ES-I3 (cell line): ENCODE data around the gene TAP2.

ENCODE experiments used
- H3K36me3 ChIP-seq: 2 replicates; pipeline ENCODE4 v1.6.1; 2013; ENCODE audit warnings: mild to moderate bottlenecking, low read length, control low read depth, moderate library complexity; ENCODE audit not compliant: insufficient read depth
- H3K4me1 ChIP-seq: 2 replicates; pipeline ENCODE4 v1.6.1; 2013; ENCODE audit warnings: mild to moderate bottlenecking, control low read depth, low read length; ENCODE audit not compliant: insufficient read depth
- H3K9ac ChIP-seq: 2 replicates; pipeline ENCODE4 v1.6.1; 2013; ENCODE audit warnings: low read depth, mild to moderate bottlenecking, low read length, moderate library complexity
- H3K9me3 ChIP-seq: 2 replicates; pipeline ENCODE4 v1.6.1; 2013; ENCODE audit warnings: mild to moderate bottlenecking, low read length, moderate library complexity; ENCODE audit not compliant: control insufficient read depth, insufficient read depth

The TAP2 gene

GRCh38 chr6:32803416-32803815 is 35.1 kb downstream of the TAP2 start:
- Histone ChIP-seq H3K4me1 (no peaks in the 10 kb centered on the region), H3K9me3 (no peaks in the 10 kb centered on the region; the same call in 1 of the 2 replicates), H3K9ac (no peak overlapping the region), H3K36me3 (no peaks in the 10 kb centered on the region)

GRCh38 chr6:32799740-32800139 is 38.8 kb downstream of the TAP2 start:
- H3K9me3 ChIP-seq, result no peaks in the 10 kb centered on the region; the same call in 1 of the 2 replicates
- H3K9ac ChIP-seq, result no peak overlapping the region
- no peaks in the 10 kb centered on the region for H3K36me3 ChIP-seq
- peaks cover 3% of the 10 kb centered on the region; the same call in 1 of the 2 replicates for H3K4me1 ChIP-seq

- Histone ChIP-seq H3K9ac (no peak overlapping the region), H3K36me3 (no peaks in the 10 kb centered on the region), H3K9me3 (no peaks in the 10 kb centered on the region; the same call in 1 of the 2 replicates), H3K4me1 (peaks cover 3% of the 10 kb centered on the region; the same call in 1 of the 2 replicates)
Measured at GRCh38 chr6:32799168-32799567, 39.4 kb downstream of the TAP2 start.

- Histone ChIP-seq H3K9me3 (no peaks in the 10 kb centered on the region; the same call in 1 of the 2 replicates), H3K36me3 (no peaks in the 10 kb centered on the region), H3K9ac (peak overlapping the region; percentile 48), H3K4me1 (peaks cover 3% of the 10 kb centered on the region; the same call in 1 of the 2 replicates)
Measured at GRCh38 chr6:32796848-32797776, 41.4 kb downstream of the TAP2 start.

DNA sequence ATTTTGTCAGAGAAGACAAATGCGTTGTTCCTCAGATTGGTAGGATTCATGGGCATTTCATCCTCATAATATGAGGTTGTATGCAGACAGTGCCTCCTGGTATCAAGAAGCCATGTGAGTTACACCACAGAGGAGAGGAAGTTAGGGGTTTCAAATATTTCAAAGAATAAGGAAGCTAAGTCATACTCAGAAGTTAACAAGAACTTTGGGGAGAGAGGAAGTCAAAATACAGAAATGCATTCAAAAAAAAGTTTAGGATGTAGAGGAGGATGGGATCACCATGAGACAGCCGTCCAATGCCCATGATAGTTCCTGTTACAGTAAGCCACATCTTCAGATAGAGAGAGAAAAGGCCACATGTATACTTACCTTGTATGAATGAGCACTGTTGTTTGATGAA is 44.0 kb downstream of the TAP2 start:
- Histone ChIP-seq H3K9me3 (no peaks in the 10 kb centered on the region; the same call in 1 of the 2 replicates), H3K4me1 (peaks cover 3% of the 10 kb centered on the region; the same call in 1 of the 2 replicates), H3K9ac (no peak overlapping the region), H3K36me3 (no peaks in the 10 kb centered on the region)

DNA sequence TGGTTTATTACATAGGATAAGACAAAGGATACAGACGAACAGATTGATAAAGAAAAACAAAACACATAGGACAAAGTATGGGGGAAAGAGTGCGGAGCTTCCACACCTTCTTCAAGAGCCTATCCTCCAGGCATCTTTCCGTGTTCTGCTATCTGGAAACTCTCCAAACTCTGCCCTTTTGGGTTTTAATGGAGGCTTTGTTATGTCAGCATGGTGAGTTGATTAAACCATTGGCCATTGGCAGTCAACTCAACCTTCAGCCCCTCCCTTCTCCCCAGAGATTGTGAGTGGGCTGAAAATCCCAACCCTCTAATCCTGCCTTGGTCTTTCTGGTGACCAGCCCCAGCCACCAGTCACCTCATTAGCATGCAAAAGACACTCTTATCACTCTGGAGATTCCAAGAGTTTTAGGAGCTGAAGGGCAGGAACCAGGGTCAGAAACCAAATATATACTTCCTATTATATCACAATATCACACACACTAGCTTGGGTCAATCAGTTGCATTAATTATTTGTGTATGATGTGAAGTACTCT is 45.6 kb downstream of the TAP2 start:
- Histone ChIP-seq H3K36me3 (no peaks in the 10 kb centered on the region), H3K9ac (no peak overlapping the region), H3K9me3 (no peaks in the 10 kb centered on the region), H3K4me1 (peaks cover 3% of the 10 kb centered on the region; the same call in 1 of the 2 replicates)

DNA sequence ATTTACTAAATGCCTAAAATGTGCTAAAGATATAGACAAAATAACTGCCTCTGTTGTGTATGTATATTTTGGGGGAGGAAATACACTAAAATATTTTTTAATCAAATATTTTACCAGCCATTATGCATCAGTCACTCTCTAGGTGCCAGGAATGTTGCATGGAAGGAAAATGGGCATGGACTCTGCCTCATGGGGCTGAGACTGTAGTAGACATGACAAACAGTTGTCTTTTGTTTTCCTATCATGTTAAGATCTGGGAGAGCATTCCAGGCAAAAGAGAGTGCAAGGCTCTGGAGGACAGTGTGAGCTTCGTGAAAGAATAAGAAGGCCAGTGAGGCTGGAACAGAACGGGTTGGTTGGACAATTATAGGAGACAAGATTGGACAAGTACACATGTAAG is 48.2 kb downstream of the TAP2 start:
- Histone ChIP-seq H3K9me3 (no peaks in the 10 kb centered on the region), H3K4me1 (no peaks in the 10 kb centered on the region), H3K36me3 (no peaks in the 10 kb centered on the region), H3K9ac (no peak overlapping the region)
